Prostate gland (tissue), 2 donors: ENCODE data around the gene CRIP3. TPM values are rescaled to one million over a fixed set of nuclear protein-coding genes. Genes with fewer than 3 reads are reported as not detected.

Experiments
- DNase-seq: peaks from one replicate; pipeline ENCODE4 v3.0.0-alpha.2; 2019; ENCODE audit warnings: low spot score
- H3K27ac ChIP-seq, 2 donors: fragments of 200-600 bp; sonication (generic); 2 replicates each; pipeline ENCODE4 v1.5.1; 2017 to 2019
- H3K27me3 ChIP-seq: fragments of 200-600 bp; sonication (generic); replicated peaks from 2 replicates; pipeline ENCODE4 v1.5.1; 2019; ENCODE audit not compliant: insufficient read depth
- H3K36me3 ChIP-seq, 2 donors: fragments of 200-600 bp; sonication (generic); 1 replicate in 1 of 2; 2 replicates in 1 of 2; pipeline versions ENCODE4 v1.5.1 to v1.8.1; 2017 to 2019
- H3K4me1 ChIP-seq: fragments of 200-600 bp; sonication (generic); replicated peaks from 2 replicates; pipeline ENCODE4 v1.5.1; 2019
- H3K4me3 ChIP-seq, 2 donors: fragments of 200-600 bp; sonication (generic); 2 replicates each; pipeline ENCODE4 v1.5.1; 2017 to 2019
- H3K9me3 ChIP-seq: fragments of 200-600 bp; sonication (generic); 2 replicates; pipeline ENCODE4 v1.5.1; 2017
- POLR2A ChIP-seq: fragments of 450-650 bp; IDR thresholded peaks from one replicate; pipeline ENCODE4 v1.6.1; 2016; ENCODE audit warnings: antibody characterized with exemption, mild to moderate bottlenecking
- POLR2AphosphoS5 ChIP-seq: sonication (generic); formaldehyde crosslinking; IDR thresholded peaks from one replicate; pipeline ENCODE4 v1.6.1; 2017; ENCODE audit warnings: antibody characterized with exemption
- WGBS: methylation state at CpG from one replicate; pipeline ENCODE4 v1.1.5; 2018; 5-methylcytosine and 5-hydroxymethylcytosine counted together
- intact Hi-C: fragments of 100-400 bp; cut with DNase I; formaldehyde crosslinking; loops from one replicate; pipeline ENCODE4 v1.14.2; 2022
- total RNA-seq, 2 donors: library from RNA; depleted of rRNA; stranded (reverse); fragments of >200 nt; gene quantifications; one replicate each; pipeline ENCODE4 v1.1.0, GENCODE V29; 2016
- TF ChIP-seq, protein P1 (sequence below), 4 experiments: fragments of 200-600 bp in 2 of 4; fragments of 450-650 bp in 2 of 4; sonication (generic) in 2 of 4; IDR thresholded peaks; 1 replicate in 3 of 4; 2 replicates in 1 of 4; pipeline ENCODE4 v1.5.1; 2016 to 2019; ENCODE audit warnings: antibody characterized with exemption in 4 of 4, mild to moderate bottlenecking in 2 of 4, moderate library complexity in 2 of 4

Gene CRIP3
- total RNA-seq, 2 donors from 2014 or later: 0.55 to 7.3 TPM

DNA sequence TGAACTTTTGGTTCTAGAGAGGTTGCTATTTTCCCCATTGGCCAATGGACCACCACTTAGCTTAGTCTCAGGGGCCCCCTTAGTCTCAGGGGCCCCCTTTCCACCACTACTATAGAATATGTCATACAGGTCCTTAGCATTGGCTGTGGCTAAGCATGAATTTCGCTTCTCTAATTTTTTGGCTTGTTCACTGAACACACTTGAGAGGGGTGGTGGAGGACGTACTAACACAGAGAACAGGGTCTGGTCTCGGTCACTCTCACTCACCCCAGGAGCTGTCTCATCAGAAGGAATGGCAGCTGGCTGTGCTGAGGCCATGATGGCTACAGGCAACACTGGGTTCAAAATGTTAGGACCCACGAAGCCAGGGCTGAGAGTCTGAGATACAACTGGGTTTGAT lies 30.5 kb upstream of the CRIP3 start:
- intact Hi-C loops: no loop called here
- no peak for DNase-seq
- Histone ChIP-seq H3K27ac (no peak overlapping the region), H3K4me1 (no peaks in the 10 kb centered on the region), H3K4me3 (no peak overlapping the region), H3K36me3 (peaks cover 0 to 3% of the 10 kb centered on the region in 2 donors), H3K27me3 (no peaks in the 10 kb centered on the region), H3K9me3 (no peaks in the 10 kb centered on the region)
- WGBS: 93% methylated on average over 4 of the region's 4 CpGs
- TF ChIP-seq POLR2AphosphoS5 (no peak), POLR2A (no peak)
- TF ChIP-seq, protein P1, sequence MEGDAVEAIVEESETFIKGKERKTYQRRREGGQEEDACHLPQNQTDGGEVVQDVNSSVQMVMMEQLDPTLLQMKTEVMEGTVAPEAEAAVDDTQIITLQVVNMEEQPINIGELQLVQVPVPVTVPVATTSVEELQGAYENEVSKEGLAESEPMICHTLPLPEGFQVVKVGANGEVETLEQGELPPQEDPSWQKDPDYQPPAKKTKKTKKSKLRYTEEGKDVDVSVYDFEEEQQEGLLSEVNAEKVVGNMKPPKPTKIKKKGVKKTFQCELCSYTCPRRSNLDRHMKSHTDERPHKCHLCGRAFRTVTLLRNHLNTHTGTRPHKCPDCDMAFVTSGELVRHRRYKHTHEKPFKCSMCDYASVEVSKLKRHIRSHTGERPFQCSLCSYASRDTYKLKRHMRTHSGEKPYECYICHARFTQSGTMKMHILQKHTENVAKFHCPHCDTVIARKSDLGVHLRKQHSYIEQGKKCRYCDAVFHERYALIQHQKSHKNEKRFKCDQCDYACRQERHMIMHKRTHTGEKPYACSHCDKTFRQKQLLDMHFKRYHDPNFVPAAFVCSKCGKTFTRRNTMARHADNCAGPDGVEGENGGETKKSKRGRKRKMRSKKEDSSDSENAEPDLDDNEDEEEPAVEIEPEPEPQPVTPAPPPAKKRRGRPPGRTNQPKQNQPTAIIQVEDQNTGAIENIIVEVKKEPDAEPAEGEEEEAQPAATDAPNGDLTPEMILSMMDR (IDR thresholded peaks at IDR 0.05): no peak

DNA sequence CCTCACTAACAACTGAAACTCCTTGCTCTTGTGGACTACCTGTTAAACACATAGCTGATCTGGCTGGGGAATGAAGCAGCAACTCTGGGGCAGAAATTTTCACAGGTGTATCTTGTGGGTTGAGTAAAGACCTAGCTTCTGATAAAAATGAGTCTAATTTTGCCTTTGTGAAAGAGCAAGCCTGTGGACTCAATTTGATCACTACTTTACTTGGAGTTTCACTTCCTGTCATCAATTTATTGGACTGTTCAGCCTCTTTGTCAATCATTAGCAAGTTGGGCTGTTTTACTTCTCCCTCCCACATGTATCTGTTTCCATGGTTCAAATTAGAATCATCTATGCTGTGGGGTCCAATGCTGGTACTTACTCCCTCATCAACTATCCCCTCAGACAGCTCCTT lies 29.6 kb upstream of the CRIP3 start:
- no peaks in the 10 kb centered on the region for H3K27me3 ChIP-seq
- no peak overlapping the region for H3K4me3 ChIP-seq
- TF ChIP-seq, protein P1 (IDR thresholded peaks at IDR 0.05): no peak
- no peak for TF ChIP-seq POLR2A
- TF ChIP-seq POLR2AphosphoS5: no peak
- peaks cover 0 to 3% of the 10 kb centered on the region in 2 donors for H3K36me3 ChIP-seq
- H3K27ac ChIP-seq: no peak overlapping the region
- intact Hi-C loops: no loop called here
- H3K9me3 ChIP-seq: no peaks in the 10 kb centered on the region
- H3K4me1 ChIP-seq: no peaks in the 10 kb centered on the region
- DNase-seq: no peak

DNA sequence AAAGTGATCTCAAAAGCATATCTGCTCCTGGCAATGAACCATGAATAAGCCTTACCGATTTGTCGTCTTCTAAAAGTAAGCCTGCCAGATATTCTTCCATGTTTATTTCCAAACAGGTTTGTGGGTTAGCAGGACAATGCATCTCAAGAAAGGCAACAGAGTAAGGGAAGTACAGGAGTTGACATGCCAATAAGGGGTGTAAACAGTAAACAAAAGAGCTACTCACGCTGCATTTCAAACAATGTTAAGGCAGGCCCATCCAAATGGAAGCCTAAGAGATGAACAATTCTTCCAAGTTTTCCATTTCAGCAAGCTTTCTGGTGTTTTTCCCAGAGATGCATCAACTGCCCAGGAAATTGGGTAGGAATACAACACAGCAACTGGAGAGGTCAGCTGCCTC lies 27.8 kb upstream of the CRIP3 start:
- no peaks in the 10 kb centered on the region for H3K4me1 ChIP-seq
- TF ChIP-seq, protein P1 (IDR thresholded peaks at IDR 0.05): no peak
- 48% methylated on average over 3 of the region's 3 CpGs for WGBS
- no peaks in the 10 kb centered on the region for H3K27me3 ChIP-seq
- no peak overlapping the region for H3K27ac ChIP-seq
- intact Hi-C loops: no loop called here
- H3K4me3 ChIP-seq: no peak overlapping the region
- peaks cover 0 to 3% of the 10 kb centered on the region in 2 donors for H3K36me3 ChIP-seq
- no peak for DNase-seq
- H3K9me3 ChIP-seq: no peaks in the 10 kb centered on the region

DNA sequence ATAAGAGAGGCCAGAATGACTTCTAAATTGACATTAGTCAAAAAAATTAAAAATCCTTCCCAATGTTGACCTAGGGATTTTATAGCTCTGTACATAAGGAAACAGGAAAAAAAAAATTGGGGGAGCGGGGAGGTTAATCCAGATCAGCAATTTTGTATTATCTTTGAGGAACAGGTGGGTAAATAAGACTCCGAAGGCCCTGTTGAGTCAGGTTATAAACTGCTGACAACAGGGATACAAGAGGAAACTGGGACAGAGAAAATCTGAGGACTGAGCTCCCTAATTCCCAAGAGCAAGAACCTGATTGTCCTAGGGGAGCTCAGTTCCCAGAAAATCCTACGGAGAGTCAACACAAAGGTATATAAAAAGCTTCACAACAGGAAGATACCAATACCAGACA lies 26.8 kb upstream of the CRIP3 start:
- TF ChIP-seq, protein P1 (IDR thresholded peaks at IDR 0.05): no peak
- TF ChIP-seq POLR2AphosphoS5 (no peak), POLR2A (no peak)
- no peak for DNase-seq
- intact Hi-C loops: loop anchor here (2.0 kb wide), 1 partner anchor 73 kb away; no protein-coding TSS in a partner anchor
- no peak overlapping the region for H3K27ac ChIP-seq
- H3K9me3 ChIP-seq: no peaks in the 10 kb centered on the region
- H3K36me3 ChIP-seq: peaks cover 0 to 3% of the 10 kb centered on the region in 2 donors
- WGBS: 64% methylated on average over 3 of the region's 3 CpGs
- no peaks in the 10 kb centered on the region for H3K27me3 ChIP-seq
- no peaks in the 10 kb centered on the region for H3K4me1 ChIP-seq
- no peak overlapping the region for H3K4me3 ChIP-seq

DNA sequence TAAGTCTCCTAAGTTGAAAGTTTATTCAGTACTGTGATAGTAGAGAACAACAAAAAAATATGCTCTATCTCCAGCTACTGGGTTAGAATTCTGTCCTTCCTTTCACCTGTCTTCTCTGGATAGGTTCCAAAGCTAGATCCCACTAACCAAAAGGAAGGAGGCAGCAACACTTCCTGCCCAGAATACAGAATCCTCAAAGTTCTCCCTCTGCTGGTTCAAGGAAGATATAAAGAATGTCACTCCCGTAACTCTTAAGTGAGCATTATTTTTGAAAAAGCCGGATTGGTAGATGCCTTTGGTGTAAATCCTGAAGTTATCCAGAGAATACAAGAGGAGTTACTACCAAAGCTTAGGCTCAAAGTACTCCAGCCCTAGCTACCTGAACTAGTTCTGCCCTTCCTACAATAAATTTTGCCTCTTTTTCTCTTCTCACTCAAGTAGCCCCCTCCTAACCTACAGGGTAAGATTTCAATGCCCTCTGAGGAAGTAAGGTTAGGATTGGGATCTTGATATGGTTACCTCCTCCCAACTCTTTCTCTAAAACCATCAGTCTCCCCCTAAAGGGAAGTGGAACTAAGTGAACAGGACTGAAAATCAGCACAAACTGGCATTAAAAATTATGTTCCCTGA lies 26.0 kb upstream of the CRIP3 start:
- 27% methylated on average over 2 of the region's 2 CpGs for WGBS
- H3K36me3 ChIP-seq: no peaks in the 10 kb centered on the region
- H3K4me1 ChIP-seq: no peaks in the 10 kb centered on the region
- DNase-seq: no peak
- no peak overlapping the region for H3K4me3 ChIP-seq
- TF ChIP-seq, protein P1 (IDR thresholded peaks at IDR 0.05): peak in 3 of 4 experiments; percentile 16 to 55 (median 51)
- TF ChIP-seq POLR2A: no peak
- peak; percentile 35 for TF ChIP-seq POLR2AphosphoS5
- no peak overlapping the region for H3K27ac ChIP-seq
- intact Hi-C loops: loop anchor here (2.0 kb wide), 1 partner anchor 72 kb away; no protein-coding TSS in a partner anchor
- no peaks in the 10 kb centered on the region for H3K9me3 ChIP-seq
- no peaks in the 10 kb centered on the region for H3K27me3 ChIP-seq
